Right lobe of liver (tissue), 4 donors: ENCODE data around the gene MYO10.
A peak's percentile ranks its signal among the peaks of the same experiment; 100 is the strongest.

Experiments
- CTCF ChIP-seq, 4 donors: fragments of 200-600 bp in 3 of 4; fragments of 450-650 bp in 1 of 4; IDR thresholded peaks; one replicate each; pipeline versions ENCODE4 v1.5.1 to v1.8.0; 2016 to 2022; ENCODE audit warnings: antibody characterized with exemption in 4 of 4, mild to moderate bottlenecking in 2 of 4
- POLR2A ChIP-seq: fragments of 450-650 bp; IDR thresholded peaks from one replicate; pipeline ENCODE4 v1.6.1; 2017; ENCODE audit warnings: antibody characterized with exemption, mild to moderate bottlenecking
- donor health status: DM: no; HTN: no; CAD: no.
- donor health status: DM: no; HTN: no; CAD: no.
- donor health status: DM: no; HTN: yes; CAD: no.

GRCh38 chr5:16666883-16667398 is 269.1 kb downstream of the MYO10 start:
- TF ChIP-seq CTCF (IDR thresholded peaks at IDR 0.05) (peak; percentile 59 to 74 (median 66)), POLR2A (no peak)
